HEK293T (cell line): ENCODE measurements around the gene PRDX2.

ENCODE experiments used
- ARNT ChIP-seq: fragments of 450-650 bp; IDR thresholded peaks from 2 replicates; pipeline ENCODE4 v1.6.1; 2017; ENCODE audit warnings: mild to moderate bottlenecking
- BHLHE40 ChIP-seq: fragments of 450-650 bp; IDR thresholded peaks from 2 replicates; pipeline ENCODE4 v1.6.1; 2016; ENCODE audit warnings: mild to moderate bottlenecking, moderate library complexity, borderline replicate concordance
- ELF4 ChIP-seq: fragments of 450-650 bp; IDR thresholded peaks from 2 replicates; pipeline ENCODE4 v1.6.1; 2017; ENCODE audit warnings: antibody characterized with exemption
- FOXA1 ChIP-seq: fragments of 450-650 bp; IDR thresholded peaks from 2 replicates; pipeline ENCODE4 v1.6.1; 2016; ENCODE audit warnings: mild to moderate bottlenecking
- FOXM1 ChIP-seq: fragments of 450-650 bp; IDR thresholded peaks from 2 replicates; pipeline ENCODE4 v1.6.1; 2017; ENCODE audit warnings: mild to moderate bottlenecking, borderline replicate concordance
- LEF1 ChIP-seq: fragments of 450-650 bp; IDR thresholded peaks from 2 replicates; pipeline ENCODE4 v1.6.1; 2017; ENCODE audit warnings: mild to moderate bottlenecking, borderline replicate concordance
- SP1 ChIP-seq: fragments of 450-650 bp; IDR thresholded peaks from 2 replicates; pipeline ENCODE4 v1.6.1; 2017
- SUZ12 ChIP-seq: fragments of 450-650 bp; IDR thresholded peaks from 2 replicates; pipeline ENCODE4 v1.6.1; 2016; ENCODE audit warnings: mild to moderate bottlenecking

GRCh38 chr19:12843999-12844732 lies 42.6 kb upstream of the PRDX2 start:
- TF ChIP-seq FOXA1 (no peak), BHLHE40 (no peak), SUZ12 (no peak), ARNT (no peak), FOXM1 (no peak), SP1 (no peak), ELF4 (no peak), LEF1 (no peak)
